ENCODE results near the gene IGSF21. TPM values are rescaled to one million over a fixed set of nuclear protein-coding genes. Genes with fewer than 3 reads are reported as not detected.

The IGSF21 gene
- polyA plus RNA-seq, 1 donor = 0.12 TPM

DNA sequence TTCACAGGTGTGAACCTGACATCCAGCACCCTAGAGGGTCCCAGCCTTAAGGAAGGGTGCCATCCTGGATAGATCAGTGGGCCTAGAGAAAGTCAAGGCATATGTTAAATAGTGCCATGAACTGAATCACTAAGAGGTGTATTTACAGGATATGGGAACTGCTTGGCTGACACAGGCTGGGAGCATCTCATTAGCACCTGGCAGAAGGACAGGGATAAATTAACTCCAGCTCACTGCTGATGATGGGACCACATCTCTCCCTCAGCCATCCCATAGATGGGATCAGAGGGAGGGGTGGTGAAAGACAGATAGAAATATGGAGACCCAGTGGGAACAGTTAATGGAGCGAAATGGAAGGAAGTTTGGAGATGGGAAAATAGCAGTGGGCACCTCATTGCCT, 122.0 kb downstream of the IGSF21 start:
- no peak for DNase-seq

DNA sequence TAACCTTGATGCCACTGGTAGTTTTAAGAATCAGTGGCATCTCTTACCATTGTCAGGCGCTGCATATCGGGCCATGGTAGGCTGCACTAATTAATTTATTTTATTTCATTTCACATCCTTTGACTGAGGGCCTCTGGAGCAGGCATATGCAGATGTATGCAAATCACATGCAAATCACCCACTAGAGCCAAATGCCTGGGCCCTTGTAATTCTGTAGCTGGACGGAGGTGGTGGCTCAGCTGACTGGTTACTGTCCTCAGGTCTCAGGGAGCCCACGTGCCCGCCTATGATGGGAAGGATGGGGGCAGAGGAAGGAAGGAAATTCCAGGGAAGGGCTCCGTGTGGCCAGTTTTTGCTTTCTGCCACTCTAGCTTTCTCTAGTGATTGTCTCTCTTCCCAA, 122.7 kb downstream of the IGSF21 start:
- DNase-seq = no peak

DNA sequence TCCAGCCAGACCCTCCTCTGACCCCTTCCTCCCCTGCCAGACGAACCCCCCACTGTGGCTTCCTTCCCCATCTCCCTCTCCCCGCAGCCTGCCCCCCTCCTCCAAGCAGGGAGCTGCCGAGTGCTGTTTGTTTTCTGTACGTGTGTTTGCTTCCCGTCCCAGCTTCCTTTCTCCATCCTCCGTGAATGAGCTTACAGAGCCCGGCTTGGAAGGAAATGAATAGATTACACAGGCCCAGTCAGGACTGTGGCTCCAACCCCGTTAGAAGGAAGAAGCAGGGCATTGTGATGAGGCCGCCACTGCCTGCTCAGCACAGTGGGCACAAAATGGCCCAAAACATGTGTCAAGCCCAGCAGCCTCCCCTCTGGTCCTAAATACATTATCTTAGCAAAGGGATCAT, 123.2 kb downstream of the IGSF21 start:
- no peak for DNase-seq

DNA sequence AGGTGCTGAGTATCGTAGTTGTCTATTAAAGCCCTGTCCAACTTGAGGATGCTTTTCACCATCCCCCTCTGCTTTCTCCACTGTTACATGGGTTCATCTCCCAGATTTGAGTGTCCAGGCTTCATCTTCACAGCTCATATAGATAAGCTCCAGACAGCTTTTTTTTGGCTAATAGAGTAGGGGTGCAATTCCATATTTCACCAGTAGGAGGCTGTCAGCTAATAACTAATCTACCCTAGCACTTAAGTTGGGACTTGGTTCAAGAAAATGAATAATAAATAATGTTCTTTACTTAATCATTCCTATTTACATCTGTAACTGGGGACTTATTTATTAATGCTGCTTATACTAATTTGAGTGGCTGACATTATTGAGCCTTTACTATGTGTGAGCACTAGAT, 124.5 kb downstream of the IGSF21 start:
- DNase-seq = no peak

DNA sequence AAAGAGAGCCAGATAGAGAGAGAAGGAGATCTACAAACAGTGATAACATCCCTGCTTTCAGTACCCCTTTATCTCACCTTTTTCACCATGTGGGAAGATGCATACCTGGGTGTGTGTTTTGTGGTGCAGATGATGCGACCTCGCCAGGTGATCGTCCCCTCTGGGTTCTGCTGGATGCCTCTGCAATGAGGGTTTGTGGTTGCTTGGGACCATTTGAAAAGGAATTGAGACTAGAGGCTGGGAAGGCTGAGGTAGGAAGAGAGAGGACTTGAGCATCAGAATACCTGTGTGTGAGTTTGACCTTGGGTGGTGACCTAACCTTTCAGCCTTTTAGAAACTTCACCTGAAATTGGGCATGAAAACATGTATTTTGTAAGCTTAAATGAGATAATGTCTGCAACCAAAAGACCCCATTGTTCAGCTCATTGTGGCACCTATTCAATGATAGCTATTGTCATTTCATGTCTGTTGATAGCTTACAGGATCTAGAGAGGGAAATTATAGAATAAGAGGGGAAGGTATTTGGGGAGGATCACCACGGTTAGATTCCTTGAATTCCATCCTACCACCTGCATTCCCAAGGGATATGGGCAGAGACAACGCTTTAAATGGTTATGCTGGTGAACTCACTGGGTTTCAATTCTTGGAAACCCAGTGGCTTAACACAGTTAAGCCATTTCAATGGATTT, 125.7 kb downstream of the IGSF21 start:
- DNase-seq = no peak

DNA sequence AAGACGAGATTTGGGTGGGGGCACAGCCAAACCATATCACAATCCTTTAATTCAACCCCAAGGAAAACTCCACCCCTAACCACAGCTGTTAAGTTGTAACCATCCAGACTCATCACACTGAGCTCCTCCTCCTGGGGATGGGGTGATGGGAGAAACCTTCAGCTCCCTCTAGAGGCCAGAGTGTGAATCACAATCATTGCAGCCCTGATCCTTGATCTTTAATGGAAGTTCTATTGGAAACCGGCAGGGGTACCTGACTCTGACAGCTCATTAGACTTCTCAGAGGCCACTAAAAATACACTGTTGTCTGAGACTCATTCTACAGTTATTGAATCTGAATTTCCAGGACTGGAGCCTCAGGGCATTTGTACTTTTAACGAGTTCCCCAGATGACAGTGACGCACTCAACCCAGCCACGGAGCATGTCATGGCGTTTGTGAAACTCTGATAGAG, 127.2 kb downstream of the IGSF21 start:
- DNase-seq = peak; percentile 27

DNA sequence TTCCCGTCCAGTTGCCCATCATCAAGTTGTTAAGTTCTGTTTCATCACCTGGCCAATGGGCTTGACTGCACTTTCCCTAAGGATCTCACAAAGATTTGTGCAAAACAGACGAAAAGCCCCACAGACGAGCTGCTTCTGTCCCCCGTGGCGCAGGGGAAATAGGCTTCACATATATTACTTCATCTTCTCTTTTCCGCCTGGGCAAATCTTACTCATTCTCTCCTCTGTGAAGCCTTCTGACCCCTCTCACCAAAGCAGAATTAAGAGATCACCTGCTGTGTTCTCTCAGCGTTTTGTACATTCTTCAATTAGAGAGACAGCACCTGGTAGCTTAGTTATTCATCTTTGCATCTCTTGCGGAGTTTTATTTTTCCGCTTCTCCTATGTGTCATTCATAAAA, 129.8 kb downstream of the IGSF21 start:
- DNase-seq = no peak

DNA sequence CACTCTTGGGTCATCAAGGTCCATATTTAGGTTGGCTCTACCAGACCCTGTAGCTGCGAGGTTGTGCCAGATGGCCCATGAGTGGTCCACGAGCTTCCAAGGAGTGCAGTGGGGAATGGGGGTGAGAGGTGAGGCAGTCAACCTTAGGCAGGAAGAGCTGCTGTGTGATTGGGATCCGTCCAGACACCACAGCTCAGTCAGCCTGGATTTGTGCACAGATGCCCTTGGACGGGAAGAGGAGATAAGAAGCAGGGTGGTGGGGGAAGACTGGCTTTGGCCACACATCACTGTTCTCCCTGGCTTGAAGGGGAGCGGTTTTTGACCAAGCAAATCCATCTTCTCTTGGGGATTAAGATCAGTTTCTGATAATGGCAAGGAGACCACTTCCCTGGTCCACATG, 130.6 kb downstream of the IGSF21 start:
- DNase-seq = no peak

DNA sequence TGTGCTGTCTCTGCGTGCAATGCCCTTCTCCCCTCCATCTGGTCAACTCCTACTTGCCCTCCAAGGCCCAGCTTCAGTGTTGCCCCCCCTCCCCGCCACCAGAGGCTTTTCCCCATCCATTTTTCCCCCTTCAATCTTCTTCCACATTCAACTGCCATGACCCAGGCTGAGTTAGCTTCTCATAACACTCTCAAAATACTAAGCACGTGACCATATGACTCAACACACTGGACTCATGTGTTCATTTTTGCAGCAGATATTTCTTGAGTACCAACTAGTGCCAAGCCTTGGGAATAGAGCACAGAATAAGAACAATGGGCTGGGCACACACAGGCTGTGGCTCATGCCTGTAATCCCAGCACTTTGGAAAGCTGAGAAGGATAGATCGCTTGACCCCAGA, 132.1 kb downstream of the IGSF21 start:
- no peak for DNase-seq

DNA sequence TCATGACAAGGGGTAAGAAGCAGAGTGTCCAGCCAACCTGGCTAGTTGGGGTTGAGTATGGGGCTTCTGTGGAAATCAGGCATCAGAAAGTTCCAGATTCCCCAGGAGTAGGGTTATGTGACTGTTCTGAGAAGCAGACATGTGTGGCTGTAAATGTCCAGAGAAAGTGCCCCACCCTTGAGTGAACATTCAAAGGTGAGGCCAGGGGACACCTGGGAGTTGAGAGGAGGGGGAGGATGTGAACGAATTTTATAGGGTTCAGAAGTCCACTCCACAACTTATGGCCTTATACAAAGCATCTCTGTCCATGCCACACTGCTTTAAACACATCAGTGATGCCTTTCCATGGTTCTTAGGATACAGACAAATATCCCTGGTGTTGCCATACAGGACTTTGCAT, 133.3 kb downstream of the IGSF21 start:
- DNase-seq = no peak

DNA sequence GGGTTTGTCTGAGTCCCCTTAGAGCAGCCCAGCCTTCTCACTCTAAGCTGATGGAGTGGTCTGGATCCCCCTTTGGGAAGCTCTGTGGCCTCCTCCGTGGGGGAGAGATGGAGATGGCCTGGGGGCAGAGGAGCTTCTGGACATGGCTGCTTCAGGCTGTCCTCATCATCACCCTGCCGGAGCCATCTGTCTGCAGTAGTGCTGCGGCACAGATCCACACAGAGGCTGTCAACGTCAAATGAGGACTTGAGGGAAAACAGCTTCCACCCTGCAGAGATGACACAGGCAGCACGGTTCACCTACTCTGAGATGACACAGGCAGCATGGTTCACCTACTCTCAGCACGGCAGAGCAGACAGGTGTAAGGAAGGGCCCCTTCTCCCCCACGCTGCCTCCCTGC, 134.3 kb downstream of the IGSF21 start:
- DNase-seq = no peak

DNA sequence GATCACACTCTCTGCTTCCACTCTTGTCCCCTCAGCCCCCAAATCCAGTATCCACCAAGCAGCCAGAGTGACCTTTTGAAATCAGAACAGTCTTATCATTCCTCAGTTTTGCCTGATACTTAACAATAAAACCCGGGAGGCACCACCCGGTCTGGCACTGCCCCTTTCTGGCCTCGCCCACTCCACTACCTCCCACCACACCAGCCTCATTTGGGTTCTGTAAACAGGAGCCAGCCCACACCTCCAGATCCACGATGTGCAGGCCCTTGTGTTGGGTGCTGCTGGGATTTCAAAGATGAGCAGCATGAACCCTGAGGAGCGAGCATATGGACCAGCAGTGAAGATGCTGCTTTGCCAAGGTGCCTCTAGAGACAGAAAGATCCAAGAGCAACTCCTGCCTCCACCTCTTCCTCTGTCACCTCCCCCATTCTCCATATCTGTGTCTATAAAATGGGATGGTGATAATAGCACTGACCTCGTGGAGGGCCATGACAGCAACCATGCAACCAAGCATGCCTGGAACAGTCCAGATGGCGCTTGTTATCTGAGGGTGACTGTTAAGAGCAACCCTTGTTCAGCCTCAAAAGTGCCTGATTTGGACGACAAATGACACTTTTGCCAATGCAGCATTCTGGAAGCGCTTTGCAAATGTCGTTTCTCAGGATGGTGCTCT, 136.0 kb downstream of the IGSF21 start:
- DNase-seq = no peak

DNA sequence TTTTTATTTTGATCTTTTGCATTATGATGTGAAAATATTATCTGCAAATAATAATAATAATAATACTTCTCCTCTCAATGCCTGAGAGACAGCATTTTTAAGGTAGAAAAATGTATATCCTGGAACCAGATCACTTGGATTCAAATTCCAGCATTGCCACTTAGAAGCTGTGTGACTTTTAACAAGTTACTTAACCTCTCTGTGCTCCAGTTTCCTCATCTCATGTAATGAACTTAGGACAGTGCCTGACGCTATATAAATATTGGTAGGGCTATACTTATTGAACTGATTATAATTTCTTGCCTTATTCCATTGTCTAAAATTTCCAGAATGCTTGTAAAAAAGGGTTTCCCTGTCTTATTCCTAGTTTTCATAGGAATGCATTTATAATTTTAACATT, 137.2 kb downstream of the IGSF21 start:
- DNase-seq = no peak

DNA sequence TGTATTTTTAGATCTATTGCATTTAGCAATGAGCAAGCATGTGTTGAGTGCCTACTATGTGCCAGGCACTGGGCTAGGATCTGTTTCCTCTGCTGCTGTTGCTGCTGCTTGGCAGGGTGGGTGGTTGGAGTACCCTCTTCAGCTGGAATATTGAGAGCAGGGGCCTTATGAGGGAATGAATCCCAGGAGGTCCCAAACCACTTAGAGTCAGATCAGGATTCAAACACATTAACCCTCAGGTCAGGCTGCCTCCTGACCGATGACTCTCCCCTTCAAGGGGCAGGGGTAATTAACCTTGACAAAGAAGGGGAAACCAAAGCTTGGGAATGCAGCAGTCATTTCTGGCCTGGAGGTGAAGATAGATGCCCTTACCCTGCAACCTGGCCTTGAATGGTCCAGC, 138.0 kb downstream of the IGSF21 start:
- DNase-seq = no peak

DNA sequence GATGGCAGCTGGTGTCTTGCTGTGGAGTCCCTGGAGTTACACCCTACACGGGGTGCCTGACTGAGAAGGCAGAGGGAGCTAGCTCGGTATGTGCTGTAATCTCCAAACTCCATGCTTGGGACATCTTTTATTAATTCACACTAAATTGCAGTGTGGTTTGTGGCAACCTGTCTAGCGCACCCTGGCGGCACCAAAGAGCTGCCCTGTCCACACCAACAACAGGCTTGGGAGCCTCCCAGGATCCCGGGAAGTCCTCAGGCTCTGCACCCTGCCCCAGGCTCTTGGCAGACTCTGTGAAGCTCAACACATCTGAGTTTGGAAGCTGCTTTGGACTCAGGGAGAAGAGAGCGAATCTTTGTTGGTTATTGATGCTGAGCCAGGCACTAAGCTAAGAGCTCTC, 138.9 kb downstream of the IGSF21 start:
- no peak for DNase-seq

DNA sequence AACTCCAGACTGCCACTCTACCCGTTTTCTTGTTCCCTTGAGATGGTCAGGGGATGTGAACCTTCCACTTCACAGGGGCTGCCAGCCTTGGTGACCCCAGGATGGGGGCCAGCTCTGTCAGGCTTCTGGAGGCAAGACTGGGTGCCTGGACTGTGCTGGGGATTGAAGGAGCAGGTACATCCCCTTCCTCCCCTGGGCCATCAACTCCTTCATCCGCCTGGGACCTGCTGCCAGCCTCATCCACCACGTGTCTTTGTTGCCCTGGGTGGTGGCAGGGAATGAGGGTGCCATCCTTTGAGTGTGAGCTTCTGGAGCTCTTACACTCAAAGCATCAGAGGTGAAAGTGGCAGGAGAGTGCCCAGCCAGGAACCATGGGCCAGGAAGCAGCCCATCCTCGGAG, 139.6 kb downstream of the IGSF21 start:
- DNase-seq = no peak

DNA sequence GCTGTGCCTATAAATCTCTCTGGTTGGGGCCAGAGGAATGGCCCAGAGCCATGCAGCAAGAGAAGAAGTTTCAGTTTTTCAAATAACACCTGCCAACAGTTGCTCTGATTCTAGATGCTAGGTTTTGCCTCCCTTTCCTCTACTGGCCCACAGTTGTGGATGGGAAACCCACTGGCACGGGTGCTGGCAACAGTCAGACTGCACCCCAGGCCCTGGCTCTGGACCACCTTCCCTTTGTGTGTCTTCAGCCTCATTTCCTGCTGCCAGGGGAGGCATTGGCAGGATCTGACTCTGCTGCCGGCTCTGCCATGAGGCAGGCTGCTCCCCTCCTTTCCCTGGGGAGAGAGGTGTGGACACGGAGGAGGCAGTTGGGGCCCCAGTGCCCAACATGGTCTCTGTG, 142.0 kb downstream of the IGSF21 start:
- no peak for DNase-seq

DNA sequence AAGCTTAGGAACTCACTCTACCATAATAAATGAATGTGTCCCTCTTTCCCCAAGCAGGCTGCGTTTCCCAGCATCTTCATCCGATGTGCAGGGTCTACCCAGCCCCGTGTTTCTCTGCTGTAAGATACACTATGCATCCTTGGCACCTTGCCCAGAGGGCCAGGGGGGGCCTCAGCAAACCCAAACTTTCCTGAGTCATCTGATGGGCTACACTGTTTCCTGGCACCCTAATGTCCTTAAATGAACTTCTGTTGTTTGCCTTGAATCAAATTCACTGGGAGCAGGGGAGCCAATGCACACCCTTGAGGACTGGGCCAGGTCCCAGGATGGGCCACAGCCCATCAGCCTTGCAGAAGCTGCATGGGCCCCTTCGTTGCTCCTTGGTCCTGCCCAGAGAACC, 145.5 kb downstream of the IGSF21 start:
- no peak for DNase-seq

DNA sequence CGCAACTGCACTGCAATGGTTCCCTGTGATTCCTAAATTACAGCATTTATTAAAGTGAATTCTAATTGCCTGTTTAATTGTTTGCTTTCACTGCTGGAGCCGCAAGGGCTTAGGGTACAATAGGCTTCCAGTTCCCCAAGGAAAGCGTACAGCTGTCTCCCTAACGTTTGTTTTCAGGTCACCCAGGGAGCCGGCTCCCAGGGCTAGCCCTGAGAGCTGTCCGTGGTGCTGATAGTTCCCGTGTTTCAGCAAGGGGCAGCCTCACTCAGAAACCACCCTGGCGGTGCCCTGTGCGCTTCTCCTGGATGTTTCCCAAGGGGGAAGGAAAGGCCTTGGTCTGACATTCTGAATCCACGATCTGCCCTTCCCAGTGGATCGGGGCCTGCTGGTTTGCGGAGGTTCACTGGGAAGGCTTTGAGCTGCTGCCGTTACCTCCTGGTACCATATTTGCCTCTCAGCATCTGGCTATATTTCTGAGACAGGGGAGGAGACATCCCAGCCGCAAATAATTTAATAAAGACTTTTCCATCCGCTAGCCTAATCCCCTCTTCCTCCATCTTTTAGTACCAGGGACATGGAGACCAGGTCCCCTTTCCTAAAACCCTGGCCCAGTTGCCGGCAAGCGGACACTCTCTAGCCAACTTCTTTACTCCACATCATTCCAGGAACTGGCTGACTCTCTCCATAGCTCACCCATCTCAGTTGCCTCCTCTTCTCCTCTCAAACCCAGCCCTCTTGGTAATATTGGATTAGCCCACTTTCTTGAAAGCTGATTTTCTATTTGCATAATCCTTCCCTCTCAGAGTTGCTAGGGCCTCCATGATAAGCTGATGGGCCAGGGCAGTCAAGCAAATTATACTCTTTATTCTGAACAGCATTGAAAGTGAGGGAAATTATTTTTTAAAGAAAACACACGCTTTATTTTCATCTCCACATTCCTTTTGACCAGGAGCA, 149.0 kb downstream of the IGSF21 start:
- DNase-seq = peak; percentile 87

DNA sequence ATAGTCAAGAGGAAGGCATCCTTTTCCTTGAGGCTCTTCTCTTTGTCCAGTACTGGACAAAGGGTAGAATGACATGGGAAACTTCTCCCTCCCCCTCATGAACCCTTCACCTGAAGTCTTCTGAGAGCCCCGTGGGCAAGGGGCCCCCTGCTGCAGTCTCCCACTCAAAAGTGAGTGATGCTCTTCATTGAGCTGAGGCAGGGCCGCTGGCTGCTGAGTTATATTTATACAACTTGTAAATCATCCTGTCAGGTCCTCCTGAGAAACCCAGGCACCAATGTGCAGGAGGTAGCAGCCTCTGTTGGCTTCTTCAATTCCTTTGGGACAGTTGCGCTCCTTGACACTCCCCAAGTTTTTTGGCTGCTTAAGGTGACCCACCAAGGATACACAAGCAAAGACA, 150.2 kb downstream of the IGSF21 start:
- no peak for DNase-seq

DNA sequence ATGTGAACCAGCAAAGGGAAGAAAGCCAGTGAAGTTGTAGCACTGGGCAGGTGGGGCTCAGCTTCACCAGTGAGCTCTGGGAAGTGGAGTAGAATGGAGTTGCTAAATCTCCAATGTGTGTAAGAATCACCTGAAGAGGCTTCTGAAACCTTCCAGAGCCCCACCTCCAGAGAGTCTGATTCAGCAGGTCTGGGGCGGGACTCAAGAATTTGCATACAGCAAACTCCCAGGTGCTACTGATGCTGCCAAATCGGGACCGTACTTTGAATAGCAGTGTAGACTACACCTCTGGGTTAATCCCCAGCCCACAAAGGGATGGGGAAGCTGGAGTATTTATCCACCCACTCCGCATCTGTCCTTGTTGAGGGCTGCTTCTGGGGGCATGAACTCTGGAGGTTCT, 154.3 kb downstream of the IGSF21 start:
- DNase-seq = no peak

DNA sequence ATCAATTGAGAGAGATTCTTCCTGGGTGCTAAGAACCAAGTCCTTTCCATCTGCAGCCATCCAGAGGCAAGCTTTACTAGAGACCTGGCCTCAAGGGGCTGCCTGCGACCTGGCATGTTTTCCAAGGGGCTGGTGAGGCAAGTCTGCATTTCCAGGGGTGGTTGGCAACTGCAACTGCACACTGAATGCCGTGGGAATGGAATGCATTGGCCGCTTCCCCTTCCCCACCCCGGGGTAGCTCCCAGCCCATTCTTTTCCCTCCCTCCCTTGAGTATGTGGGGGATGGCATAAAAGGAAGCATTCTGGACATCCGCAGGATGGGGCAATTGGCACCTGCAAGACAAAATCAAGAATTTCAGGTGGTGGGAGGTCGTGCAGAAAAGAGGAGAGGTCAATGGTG, 155.1 kb downstream of the IGSF21 start:
- no peak for DNase-seq

DNA sequence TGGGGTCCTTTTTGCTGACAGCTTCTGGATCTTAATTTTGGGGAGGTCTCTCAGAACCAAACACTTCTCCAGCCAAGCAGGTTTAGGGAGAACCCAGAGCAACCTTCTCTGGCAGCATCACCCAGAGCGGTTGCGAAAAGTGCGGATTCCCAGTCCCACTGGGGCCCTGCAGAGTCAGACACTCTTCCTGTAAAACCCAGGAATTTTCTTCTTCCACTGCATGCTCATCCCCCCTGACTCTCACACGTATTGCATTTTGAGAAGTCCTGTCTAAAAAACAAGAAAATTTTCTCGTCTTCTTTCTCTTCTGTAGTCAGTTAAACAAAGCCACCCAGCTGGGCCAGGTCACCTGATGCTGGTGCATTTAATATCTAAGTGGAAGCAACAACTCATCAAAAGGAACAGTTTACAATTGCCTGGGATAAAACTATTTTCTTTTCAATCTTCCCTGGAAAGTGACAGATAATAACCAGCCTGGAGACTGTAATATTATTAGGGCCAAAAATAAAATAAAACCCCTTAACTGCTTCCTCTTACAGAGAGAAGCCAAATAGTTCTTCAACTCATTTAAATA, 156.0 kb downstream of the IGSF21 start:
- DNase-seq = no peak
